NCI-H2227 (cell line): ENCODE data around the gene IQGAP3.

ENCODE experiments used
- DNase-seq: peaks from one replicate; lab custom pipeline; 2025; ENCODE audit not compliant: unreplicated experiment; lab: John Stamatoyannopoulos, UW

IQGAP3 gene

GRCh38 chr1:156511644-156512043 lies 60.7 kb downstream of the IQGAP3 start:
- DNase-seq: no peak

GRCh38 chr1:156510709-156511108 lies 61.7 kb downstream of the IQGAP3 start:
- no peak for DNase-seq

DNA sequence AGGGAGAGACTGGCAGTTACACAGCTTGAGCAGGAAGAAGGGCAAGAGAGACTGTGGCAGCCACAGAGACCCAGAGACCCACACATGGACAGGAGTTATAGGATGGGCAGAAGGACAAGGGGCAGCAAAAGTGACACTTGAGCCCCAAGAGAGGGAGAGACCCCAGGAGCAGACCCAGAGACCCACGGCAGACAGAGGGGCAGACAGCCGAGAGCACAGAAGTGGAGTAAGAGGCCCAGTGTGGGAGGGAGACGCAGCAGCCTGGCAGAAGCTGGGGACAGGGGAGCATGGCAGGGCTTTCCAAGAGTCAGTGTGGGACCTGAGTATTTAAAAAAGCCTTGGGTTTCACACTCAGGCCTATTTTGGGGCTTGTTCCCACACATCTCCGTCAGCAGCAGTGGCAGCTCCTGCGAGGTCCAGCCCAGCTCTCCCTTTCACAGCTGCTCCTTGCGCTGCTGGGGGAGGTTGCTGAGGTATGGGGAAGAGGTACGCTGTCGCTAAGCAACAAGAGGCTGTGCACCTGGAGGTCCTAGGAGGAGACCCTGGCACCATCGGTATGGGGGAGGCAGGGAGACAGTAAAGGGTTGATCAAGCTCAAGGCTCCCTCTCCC lies 62.8 kb downstream of the IQGAP3 start:
- DNase-seq: peak; percentile 15

DNA sequence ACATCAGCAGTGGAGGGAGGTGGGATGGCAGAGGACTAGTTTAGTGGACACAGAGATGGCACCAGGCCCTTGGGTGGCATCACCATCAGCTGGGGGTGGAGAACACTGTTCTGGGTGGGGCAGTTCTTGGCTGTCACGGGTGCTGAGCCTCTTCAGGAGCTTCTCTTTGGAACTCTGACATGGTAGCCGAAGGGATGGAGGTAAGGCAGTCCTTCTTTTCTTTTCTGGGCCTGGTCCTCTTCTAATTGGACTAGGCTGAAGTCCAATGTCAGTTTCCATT lies 63.5 kb downstream of the IQGAP3 start:
- no peak for DNase-seq

- DNase-seq: no peak
These were observed 64.0 kb downstream of the IQGAP3 start for GRCh38 chr1:156508205-156508954.

GRCh38 chr1:156506450-156506849 lies 65.9 kb downstream of the IQGAP3 start:
- DNase-seq: no peak

DNA sequence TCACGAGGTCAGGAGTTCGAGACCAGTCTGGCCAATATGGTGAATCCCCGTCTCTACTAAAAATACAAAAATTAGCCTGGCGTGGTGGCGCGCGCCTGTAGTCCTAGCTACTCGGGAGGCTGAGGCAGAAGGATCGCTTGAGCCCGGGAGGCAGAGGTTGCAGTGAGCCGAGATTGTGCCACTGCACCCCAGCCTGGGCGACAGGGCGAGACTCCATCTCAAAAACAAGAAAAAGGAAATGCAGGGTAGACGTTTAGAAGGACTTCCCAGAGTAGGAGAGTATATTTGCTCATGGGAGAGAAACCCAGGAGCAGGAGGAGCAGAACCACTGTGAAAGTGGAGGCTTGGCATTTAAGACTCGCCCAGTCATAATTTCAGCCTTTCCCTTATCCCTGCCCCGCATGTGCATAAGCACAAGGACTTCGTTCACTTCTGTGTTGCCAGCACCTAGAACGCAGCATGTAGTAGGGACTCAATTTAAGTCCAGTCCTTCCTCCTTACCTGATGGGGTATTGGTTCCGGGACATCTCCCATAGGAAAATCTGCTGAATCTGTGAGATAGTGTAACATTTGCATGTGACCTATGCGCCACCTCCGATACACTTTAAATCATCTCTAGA lies 66.6 kb downstream of the IQGAP3 start:
- DNase-seq: no peak

- DNase-seq: peak; percentile 98
These were observed 67.3 kb downstream of the IQGAP3 start for GRCh38 chr1:156504821-156505678.

DNA sequence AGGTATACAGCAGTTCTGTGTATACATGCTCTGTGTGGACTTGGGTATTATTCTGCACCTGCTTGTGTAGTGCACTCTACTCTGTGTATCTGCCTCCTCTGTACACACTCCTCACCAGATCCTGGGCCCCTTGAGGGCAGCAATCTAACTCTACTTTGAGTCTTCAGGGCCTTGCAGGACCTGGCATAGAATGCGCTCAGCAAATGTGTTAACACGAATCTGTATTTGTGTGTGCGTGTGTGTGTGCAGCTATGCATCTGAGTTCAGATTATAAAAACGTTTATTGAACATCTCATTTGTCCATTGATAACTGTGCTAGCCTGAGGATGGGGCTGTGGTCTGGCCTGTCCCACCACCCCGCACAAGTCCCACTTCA lies 67.9 kb downstream of the IQGAP3 start:
- DNase-seq: peak; percentile 36

GRCh38 chr1:156503698-156504437 lies 68.5 kb downstream of the IQGAP3 start:
- no peak for DNase-seq

DNA sequence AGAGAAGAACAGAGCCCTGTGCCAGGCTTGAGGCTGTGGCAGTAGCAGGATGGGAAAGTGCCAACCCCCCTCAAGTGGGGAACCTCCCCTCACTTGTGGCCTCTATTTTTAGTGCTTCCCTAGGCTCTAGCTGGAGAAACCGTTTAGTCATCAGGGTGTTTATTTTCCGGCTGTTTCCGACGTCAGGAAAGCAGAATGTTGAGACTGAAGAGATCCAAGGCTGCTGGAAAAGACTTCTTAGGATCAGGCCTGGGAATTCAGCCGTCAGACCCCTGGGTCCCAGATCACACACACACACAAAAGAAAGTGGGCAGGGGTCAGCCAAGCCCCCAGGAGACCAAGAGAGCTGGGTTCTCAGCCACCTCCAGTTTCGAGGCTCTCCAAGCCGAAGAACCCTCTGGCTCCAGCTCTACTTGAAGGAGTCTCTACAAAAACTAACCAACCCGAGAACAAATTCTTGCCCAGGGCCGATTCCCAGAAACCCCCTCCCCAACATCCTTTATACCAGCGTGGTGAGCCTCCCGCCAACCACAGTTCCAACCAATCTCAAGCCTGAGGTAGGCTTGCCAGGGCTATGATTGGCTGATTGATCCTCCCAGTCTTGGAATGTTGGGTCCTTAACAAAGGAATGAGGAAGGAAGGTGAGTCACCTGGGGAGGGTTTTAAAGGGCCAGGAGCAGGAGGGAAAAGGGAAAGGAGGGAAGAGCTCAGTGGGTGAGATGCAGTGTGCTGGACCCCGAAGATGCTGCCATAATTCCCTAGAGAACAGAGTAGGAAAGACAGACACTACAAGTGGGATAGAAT lies 69.3 kb downstream of the IQGAP3 start:
- peak; percentile 32 for DNase-seq

DNA sequence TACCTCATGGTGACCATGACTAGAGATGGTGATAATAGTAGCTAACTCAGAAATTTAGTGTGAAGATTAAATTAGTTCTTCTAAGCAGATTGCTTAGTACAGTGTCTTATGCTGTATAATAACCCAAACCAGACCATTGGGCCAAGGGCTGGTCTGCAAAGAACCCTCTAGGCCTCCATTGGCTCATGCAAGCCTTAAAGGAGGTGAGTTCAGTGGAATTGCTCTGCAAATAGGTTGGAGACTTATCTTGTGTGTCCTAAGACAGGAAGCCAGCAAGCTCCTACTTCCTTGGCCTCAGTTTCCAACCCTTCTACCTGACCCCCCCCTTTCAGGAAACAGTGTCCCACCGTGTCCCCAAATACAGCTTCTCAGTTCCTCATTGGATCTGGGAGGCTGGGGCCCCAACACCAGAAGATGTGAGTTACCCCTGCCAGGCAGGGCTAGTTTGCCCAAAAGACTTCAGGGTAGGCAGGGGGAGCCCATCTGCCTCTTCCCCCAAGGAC lies 69.9 kb downstream of the IQGAP3 start:
- DNase-seq: no peak

- peak; percentile 97 for DNase-seq
These were observed 71.4 kb downstream of the IQGAP3 start for GRCh38 chr1:156500793-156501506.

DNA sequence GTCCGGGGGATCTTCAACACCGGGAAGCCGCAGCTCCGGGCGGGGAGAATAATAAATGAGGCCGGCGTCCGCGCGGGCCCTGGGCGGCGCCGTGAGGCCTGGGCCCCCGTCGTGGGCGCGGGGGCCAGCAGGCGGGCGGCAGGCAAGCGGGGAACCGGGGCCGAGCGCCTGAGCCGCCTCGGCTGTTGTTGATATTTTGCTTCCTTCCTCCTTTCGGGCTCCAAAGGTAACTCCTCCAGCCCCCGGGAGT lies 71.9 kb downstream of the IQGAP3 start, which contains the start of gene MEF2D:
Gene MEF2D, minus strand, starts transcription at position 233 of the 250 bp plus-strand sequence. CDS start 17,483 bp downstream, outside the sequence.
- no peak for DNase-seq

DNA sequence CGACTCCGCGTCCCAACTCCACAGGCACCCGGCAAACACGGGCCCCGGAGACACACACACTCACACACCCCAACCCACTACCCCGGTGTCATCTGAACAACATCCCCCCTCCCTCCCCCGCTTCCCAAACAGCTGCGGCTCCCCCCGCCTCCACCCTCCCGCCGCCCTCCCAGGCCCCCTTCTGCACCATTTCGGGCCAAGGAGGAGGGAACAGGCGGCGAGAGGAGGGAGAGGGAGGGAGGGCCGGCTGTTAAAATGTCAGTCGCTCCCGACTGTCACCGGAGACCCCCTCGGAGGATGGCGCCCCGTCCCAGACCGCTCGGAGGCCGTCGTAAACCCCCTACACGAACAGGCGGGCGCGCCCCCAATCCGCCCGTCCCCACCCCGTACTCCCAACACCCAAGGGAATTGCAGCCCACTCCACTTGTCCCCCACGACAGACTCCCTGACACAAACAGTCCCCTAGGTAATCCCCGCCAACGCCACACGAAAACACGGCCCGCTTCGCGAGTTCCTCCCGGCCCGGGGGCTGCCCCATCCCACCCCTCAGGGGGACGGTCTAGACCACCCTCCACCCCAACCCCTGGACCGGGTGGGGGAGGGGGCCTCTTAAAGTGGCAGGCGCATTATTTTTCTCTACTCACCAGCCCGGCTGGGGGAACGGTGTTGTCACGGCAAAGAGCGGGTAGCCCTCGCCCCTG lies 72.4 kb downstream of the IQGAP3 start:
- DNase-seq: peak; percentile 60

DNA sequence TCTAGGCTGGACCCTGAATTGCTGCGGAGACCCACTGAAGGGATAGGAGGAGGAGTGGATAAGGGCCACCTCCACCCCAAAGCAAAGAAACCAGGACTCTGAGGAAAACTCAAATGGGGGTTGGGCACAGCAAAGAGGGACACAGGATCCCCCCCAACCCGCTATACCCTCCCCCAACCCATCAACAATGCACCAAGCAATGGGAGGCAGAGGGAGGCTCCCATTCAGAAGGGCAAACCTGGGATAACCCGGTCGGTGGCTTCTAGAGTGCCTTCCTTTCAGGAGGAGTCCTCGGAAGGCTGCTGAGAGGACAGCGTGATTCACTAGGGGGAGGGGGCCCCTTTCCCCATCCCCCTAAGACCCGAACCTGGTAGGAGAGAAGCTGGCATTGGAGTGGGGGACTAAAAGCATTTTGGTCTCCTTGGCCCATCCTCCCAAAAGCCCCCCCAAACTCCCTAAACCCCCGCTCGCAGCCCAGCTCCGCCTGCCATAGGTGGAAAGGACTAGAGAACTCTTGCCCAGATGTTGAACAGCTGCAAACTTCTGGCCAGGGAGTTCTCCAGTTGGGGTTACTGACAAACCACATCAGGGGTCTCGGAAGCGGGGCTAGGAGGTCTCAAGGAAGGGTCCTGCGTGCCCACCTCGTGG lies 73.0 kb downstream of the IQGAP3 start:
- DNase-seq: no peak

DNA sequence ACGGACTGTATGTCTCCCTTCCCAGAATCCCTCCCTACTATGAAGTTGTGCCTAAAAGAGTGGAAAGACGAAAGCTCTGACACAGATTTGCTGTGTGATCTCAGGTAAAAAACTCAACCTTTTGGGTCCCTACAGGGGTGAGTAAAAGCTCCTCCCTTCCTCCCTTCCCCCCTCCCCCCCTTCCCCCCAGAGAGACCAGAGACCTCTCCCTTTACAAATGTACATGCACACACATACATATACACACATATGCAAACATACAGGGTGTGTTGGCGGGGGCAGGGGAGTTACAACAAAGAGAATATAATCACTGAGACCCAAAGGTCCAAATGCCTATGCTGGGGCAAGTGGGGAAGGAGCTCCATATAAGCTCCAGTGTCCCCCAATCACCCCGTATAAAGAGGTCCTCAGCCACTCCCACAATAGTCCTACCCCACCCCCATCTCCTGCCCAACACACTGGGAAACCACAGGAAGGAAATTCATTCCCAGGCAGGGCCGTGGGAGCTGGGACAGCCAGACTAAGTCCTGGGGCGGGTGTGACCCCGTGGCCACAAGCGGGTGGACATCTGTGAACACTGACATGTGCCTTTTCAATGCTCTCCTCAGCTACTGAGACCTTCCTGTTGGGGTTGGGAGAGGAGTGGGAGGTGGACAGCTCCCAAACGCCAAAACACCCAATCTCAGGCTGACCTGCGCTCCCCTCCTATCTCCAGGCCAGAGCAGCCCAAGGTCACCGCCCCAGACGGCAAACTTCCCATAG lies 73.8 kb downstream of the IQGAP3 start:
- no peak for DNase-seq
